Activated naive CD8-positive, alpha-beta T cell treated with anti-CD3 and anti-CD28 coated beads, Interleukin-2, amount 10 ng/mL, durations not matched to agents 7 days and 5 days (primary cell): ENCODE measurements around the gene PFKM. TPM values are rescaled to one million over a fixed set of nuclear protein-coding genes. Genes with fewer than 3 reads are reported as not detected.

ENCODE experiments used
- ATAC-seq: fragments of 150-1000 bp; cut with Tn5 transposase; one replicate; pipeline ENCODE4 v1.10.0; 2021; ENCODE audit warnings: low read depth, moderate library complexity
- POLR2A ChIA-PET: fragments of 350-600 bp; sonication (Branson Sonifier 250); formaldehyde crosslinking; loops from one replicate; lab custom pipeline; 2021; ENCODE audit warnings: antibody characterized with exemption; lab: Charles Lee
- DNase-seq: peaks from one replicate; pipeline ENCODE4 v3.0.0; 2021
- H3K27ac Mint-ChIP-seq: one replicate; pipeline ENCODE4 v1.8.0; 2022; ENCODE audit warnings: mild to moderate bottlenecking, mixed read lengths
- H3K27me3 Mint-ChIP-seq: one replicate; pipeline ENCODE4 v1.8.0; 2022; ENCODE audit warnings: mild to moderate bottlenecking, moderate library complexity, mixed read lengths
- H3K36me3 Mint-ChIP-seq: one replicate; pipeline ENCODE4 v1.8.0; 2021; ENCODE audit warnings: mild to moderate bottlenecking, mixed read lengths
- H3K4me1 Mint-ChIP-seq: one replicate; pipeline ENCODE4 v1.8.0; 2021; ENCODE audit warnings: mixed read lengths
- H3K4me3 Mint-ChIP-seq: one replicate; pipeline ENCODE4 v1.8.0; 2022; ENCODE audit warnings: mild to moderate bottlenecking, moderate library complexity, mixed read lengths
- H3K9me3 Mint-ChIP-seq: one replicate; pipeline ENCODE4 v1.8.0; 2021; ENCODE audit warnings: mixed read lengths
- total RNA-seq, 2 experiments: library from RNA; stranded (reverse); gene quantifications; one replicate each; pipeline ENCODE4 v1.2.3, GENCODE V29; 2021

The PFKM gene
- 10 to 100 TPM; 23.9 to 26.2 TPM for total RNA-seq

GRCh38 chr12:48119078-48119833, at the start of gene PFKM:
Gene PFKM, plus strand, starts transcription at chr12:48119364. Its CDS starts 3,411 bp downstream, at chr12:48122775.
- H3K4me1 Mint-ChIP-seq, result peaks cover 23% of the 10 kb centered on the region
- POLR2A ChIA-PET, result interaction anchor here (1.4 to 2.2 kb wide), 3 partner anchors 9 to 31 kb away, joined by 4 to 11 read pairs (median 6); partner anchors contain the start of gene SENP1
- DNase-seq, result peak; percentile 63

GRCh38 chr12:48070033-48070432, 49.1 kb upstream of the PFKM start:
- Mint-ChIP-seq H3K27ac (no peak overlapping the region), H3K9me3 (no peaks in the 10 kb centered on the region), H3K36me3 (peaks cover 24% of the 10 kb centered on the region), H3K4me3 (no peak overlapping the region), H3K27me3 (no peaks in the 10 kb centered on the region), H3K4me1 (no peaks in the 10 kb centered on the region)
- no peak for DNase-seq
- POLR2A ChIA-PET, result no interaction called here
- ATAC-seq, result no peak

More at GRCh38 chr12:48119078-48119833, at the start of gene PFKM:
- Mint-ChIP-seq H3K27ac (peak within 1 kb of the TSS; percentile 92), H3K36me3 (peaks cover 8% of the 10 kb centered on the region), H3K4me3 (peak within 1 kb of the TSS; percentile 100), H3K27me3 (peaks cover 18% of the 10 kb centered on the region), H3K9me3 (no peaks in the 10 kb centered on the region)
- peak; percentile 100 for ATAC-seq

DNA sequence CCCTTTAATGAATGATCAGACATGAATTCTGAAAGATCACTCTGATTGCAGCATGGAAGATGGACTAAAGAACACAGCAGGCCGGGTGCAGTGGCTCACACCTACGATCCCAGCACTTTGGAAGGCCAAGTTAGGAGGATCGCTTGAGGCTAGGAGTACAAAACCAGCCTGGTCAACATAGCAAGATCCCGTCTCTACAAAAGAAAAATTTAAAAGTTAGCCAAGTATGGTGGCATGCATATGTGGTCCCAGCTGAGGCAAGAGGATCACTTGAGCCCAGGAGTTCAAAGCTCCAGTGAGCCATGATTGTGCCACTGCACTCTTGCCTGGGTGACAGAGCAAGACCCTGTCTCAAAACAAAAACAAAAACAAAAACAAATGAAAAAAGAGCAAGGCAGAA, 48.4 kb upstream of the PFKM start:
- H3K27ac Mint-ChIP-seq, result no peak overlapping the region
- DNase-seq (no peak), ATAC-seq (no peak)
- H3K27me3 Mint-ChIP-seq, result no peaks in the 10 kb centered on the region
- no peak overlapping the region for H3K4me3 Mint-ChIP-seq
- H3K9me3 Mint-ChIP-seq, result no peaks in the 10 kb centered on the region
- H3K4me1 Mint-ChIP-seq, result no peaks in the 10 kb centered on the region
- POLR2A ChIA-PET, result interaction anchor here (1.6 kb wide), 1 partner anchor 35 kb away, joined by 3 read pairs; the partner anchor contains the start of gene SENP1
- peaks cover 24% of the 10 kb centered on the region for H3K36me3 Mint-ChIP-seq

GRCh38 chr12:48071808-48072207, 47.4 kb upstream of the PFKM start:
- H3K27ac Mint-ChIP-seq, result no peak overlapping the region
- H3K27me3 Mint-ChIP-seq, result no peaks in the 10 kb centered on the region
- ATAC-seq, result no peak
- peaks cover 1% of the 10 kb centered on the region for H3K4me1 Mint-ChIP-seq
- POLR2A ChIA-PET, result interaction anchor here (1.6 kb wide), 1 partner anchor 34 kb away, joined by 3 read pairs; the partner anchor contains the start of gene SENP1
- no peak overlapping the region for H3K4me3 Mint-ChIP-seq
- no peak for DNase-seq
- H3K9me3 Mint-ChIP-seq, result no peaks in the 10 kb centered on the region
- peaks cover 26% of the 10 kb centered on the region for H3K36me3 Mint-ChIP-seq

GRCh38 chr12:48072266-48072665, 46.9 kb upstream of the PFKM start:
- no peak for ATAC-seq
- peaks cover 2% of the 10 kb centered on the region for H3K4me1 Mint-ChIP-seq
- no peak overlapping the region for H3K27ac Mint-ChIP-seq
- peaks cover 27% of the 10 kb centered on the region for H3K36me3 Mint-ChIP-seq
- H3K9me3 Mint-ChIP-seq, result no peaks in the 10 kb centered on the region
- H3K27me3 Mint-ChIP-seq, result no peaks in the 10 kb centered on the region
- no peak overlapping the region for H3K4me3 Mint-ChIP-seq
- POLR2A ChIA-PET, result interaction anchor here (1.6 kb wide), 1 partner anchor 33 kb away, joined by 3 read pairs; the partner anchor contains the start of gene SENP1
- no peak for DNase-seq

GRCh38 chr12:48074266-48074665, 44.9 kb upstream of the PFKM start:
- peaks cover 28% of the 10 kb centered on the region for H3K36me3 Mint-ChIP-seq
- no peak for DNase-seq
- no peak overlapping the region for H3K4me3 Mint-ChIP-seq
- H3K9me3 Mint-ChIP-seq, result no peaks in the 10 kb centered on the region
- POLR2A ChIA-PET, result interaction anchor here (0.6 to 0.7 kb wide), 2 partner anchors 8 to 10 kb away, joined by 3 read pairs; no protein-coding TSS in a partner anchor
- H3K4me1 Mint-ChIP-seq, result peaks cover 2% of the 10 kb centered on the region
- ATAC-seq, result no peak
- H3K27ac Mint-ChIP-seq, result no peak overlapping the region
- no peaks in the 10 kb centered on the region for H3K27me3 Mint-ChIP-seq

GRCh38 chr12:48075832-48076231, 43.3 kb upstream of the PFKM start:
- H3K27ac Mint-ChIP-seq, result no peak overlapping the region

GRCh38 chr12:48077111-48077510, 42.1 kb upstream of the PFKM start:
- ATAC-seq (no peak), DNase-seq (no peak)
- H3K27me3 Mint-ChIP-seq, result no peaks in the 10 kb centered on the region
- peaks cover 26% of the 10 kb centered on the region for H3K36me3 Mint-ChIP-seq
- POLR2A ChIA-PET, result no interaction called here
- H3K27ac Mint-ChIP-seq, result no peak overlapping the region
- no peaks in the 10 kb centered on the region for H3K9me3 Mint-ChIP-seq
- H3K4me1 Mint-ChIP-seq, result peaks cover 2% of the 10 kb centered on the region
- no peak overlapping the region for H3K4me3 Mint-ChIP-seq

More at GRCh38 chr12:48075832-48076231, 43.3 kb upstream of the PFKM start:
- DNase-seq (no peak), ATAC-seq (no peak)
- POLR2A ChIA-PET, result no interaction called here
- Mint-ChIP-seq H3K27me3 (no peaks in the 10 kb centered on the region), H3K4me3 (no peak overlapping the region), H3K9me3 (no peaks in the 10 kb centered on the region), H3K4me1 (peaks cover 2% of the 10 kb centered on the region), H3K36me3 (peaks cover 26% of the 10 kb centered on the region)

- ATAC-seq (no peak), DNase-seq (no peak)
- H3K4me1 Mint-ChIP-seq, result peaks cover 2% of the 10 kb centered on the region
- H3K27me3 Mint-ChIP-seq, result no peaks in the 10 kb centered on the region
- POLR2A ChIA-PET, result no interaction called here
- H3K27ac Mint-ChIP-seq, result no peak overlapping the region
- no peak overlapping the region for H3K4me3 Mint-ChIP-seq
- no peaks in the 10 kb centered on the region for H3K9me3 Mint-ChIP-seq
- peaks cover 21% of the 10 kb centered on the region for H3K36me3 Mint-ChIP-seq
Measured at GRCh38 chr12:48078901-48079300, 40.3 kb upstream of the PFKM start.

GRCh38 chr12:48080285-48080684, 38.9 kb upstream of the PFKM start:
- H3K4me1 Mint-ChIP-seq, result peaks cover 2% of the 10 kb centered on the region
- no peak overlapping the region for H3K4me3 Mint-ChIP-seq
- H3K36me3 Mint-ChIP-seq, result peaks cover 25% of the 10 kb centered on the region
- no peak for DNase-seq
- H3K27me3 Mint-ChIP-seq, result no peaks in the 10 kb centered on the region
- POLR2A ChIA-PET, result no interaction called here
- no peak overlapping the region for H3K27ac Mint-ChIP-seq
- ATAC-seq, result no peak
- H3K9me3 Mint-ChIP-seq, result no peaks in the 10 kb centered on the region

DNA sequence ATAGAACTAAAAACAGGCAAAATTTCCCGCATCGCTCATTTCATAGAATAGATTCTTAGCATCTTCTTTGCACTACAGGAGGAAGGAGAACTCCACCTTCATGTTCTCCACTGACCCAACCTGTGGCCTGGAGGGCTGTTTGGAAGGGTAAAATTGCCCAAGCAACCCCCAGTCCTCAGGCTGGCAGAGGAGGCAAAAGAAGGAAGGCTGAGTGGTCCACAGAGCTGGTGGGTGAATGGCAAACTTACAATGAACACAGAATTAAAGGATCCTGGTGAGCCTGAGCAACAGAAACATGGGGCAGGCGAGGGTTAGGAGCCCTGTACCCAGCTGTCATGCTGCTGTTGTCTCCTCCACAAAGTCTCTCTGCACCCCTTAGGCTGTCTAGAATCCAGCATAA, 38.3 kb upstream of the PFKM start:
- DNase-seq, result no peak

DNA sequence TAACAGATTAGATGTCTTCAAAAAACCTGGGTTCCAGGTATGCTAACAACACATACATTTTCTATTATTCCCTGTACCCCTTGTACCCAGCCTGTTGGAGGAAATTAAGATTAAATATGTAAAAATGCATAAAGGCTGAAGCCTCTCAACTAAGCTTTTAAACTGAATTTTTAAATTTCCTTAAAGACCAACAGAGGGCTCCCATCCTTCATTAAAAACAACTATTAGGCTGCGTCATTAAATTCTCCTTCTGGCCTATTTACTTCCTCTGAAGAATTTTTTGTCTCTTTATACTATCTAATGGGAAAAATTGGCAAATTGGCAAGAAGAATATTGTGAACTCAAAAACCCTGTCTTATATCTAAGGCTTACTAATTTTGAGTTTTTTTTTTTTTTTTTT, 35.1 kb upstream of the PFKM start:
- Mint-ChIP-seq H3K27ac (no peak overlapping the region), H3K9me3 (no peaks in the 10 kb centered on the region), H3K4me3 (no peak overlapping the region), H3K4me1 (no peaks in the 10 kb centered on the region), H3K36me3 (peaks cover 14% of the 10 kb centered on the region), H3K27me3 (no peaks in the 10 kb centered on the region)
- ATAC-seq (no peak), DNase-seq (no peak)
- POLR2A ChIA-PET, result interaction anchor here (0.6 to 0.9 kb wide), 4 partner anchors 10 to 1017 kb away, joined by 3 to 5 read pairs (median 4); no protein-coding TSS in a partner anchor

More for the DNA sequence above, 38.3 kb upstream of the PFKM start:
- no peak overlapping the region for H3K27ac Mint-ChIP-seq
- H3K4me1 Mint-ChIP-seq, result peaks cover 2% of the 10 kb centered on the region
- no peaks in the 10 kb centered on the region for H3K9me3 Mint-ChIP-seq
- H3K27me3 Mint-ChIP-seq, result no peaks in the 10 kb centered on the region
- H3K36me3 Mint-ChIP-seq, result peaks cover 25% of the 10 kb centered on the region
- POLR2A ChIA-PET, result no interaction called here
- no peak overlapping the region for H3K4me3 Mint-ChIP-seq
- ATAC-seq, result no peak

- ATAC-seq (no peak), DNase-seq (no peak)
- POLR2A ChIA-PET, result interaction anchor here (0.6 kb wide), 2 partner anchors 53 to 1018 kb away, joined by 4 to 5 read pairs; no protein-coding TSS in a partner anchor
- no peaks in the 10 kb centered on the region for H3K27me3 Mint-ChIP-seq
- peaks cover 12% of the 10 kb centered on the region for H3K36me3 Mint-ChIP-seq
- H3K9me3 Mint-ChIP-seq, result no peaks in the 10 kb centered on the region
- no peaks in the 10 kb centered on the region for H3K4me1 Mint-ChIP-seq
- H3K27ac Mint-ChIP-seq, result no peak overlapping the region
- no peak overlapping the region for H3K4me3 Mint-ChIP-seq
Measured at GRCh38 chr12:48084841-48085460, 34.2 kb upstream of the PFKM start.
